ENCODE results near the gene NCK2. TPM values are rescaled to one million over a fixed set of nuclear protein-coding genes. Genes with fewer than 3 reads are reported as not detected.
A peak's percentile ranks its signal among the peaks of the same experiment; 100 is the strongest.

The NCK2 gene
- polyA plus RNA-seq, 1 experiment, result 20.5 TPM

GRCh38 chr2:105883911-105884694 lies 139.4 kb downstream of the NCK2 start:
- H3K27me3 ChIP-seq (ENCODE audit: control insufficient read depth, insufficient read depth, low read length), result no peaks in the 10 kb centered on the region
- ChIA-PET CTCF (no interaction called here), POLR2A (interaction anchor here (1.6 kb wide), 1 partner anchor 17 kb away, joined by 4 read pairs; no protein-coding TSS in a partner anchor)
- no peak for TF ChIP-seq CTCF (IDR thresholded peaks at IDR 0.05; ENCODE audit: low read depth, low read length)
- H3K4me3 ChIP-seq (ENCODE audit: low read depth, low read length), result no peak overlapping the region
- no peak for DNase-seq (ENCODE audit: low read depth, low spot score)
- H3K9me3 ChIP-seq (ENCODE audit: control insufficient read depth, insufficient read depth, low read length), result peaks cover 26% of the 10 kb centered on the region
- H3K27ac ChIP-seq (ENCODE audit: low read depth, low read length), result no peak overlapping the region

GRCh38 chr2:105885456-105885855 lies 140.7 kb downstream of the NCK2 start:
- TF ChIP-seq CTCF (IDR thresholded peaks at IDR 0.05; ENCODE audit: low read depth, low read length), result no peak
- Histone ChIP-seq H3K9me3 (ENCODE audit: control insufficient read depth, insufficient read depth, low read length) (peaks cover 21% of the 10 kb centered on the region), H3K27me3 (ENCODE audit: control insufficient read depth, insufficient read depth, low read length) (no peaks in the 10 kb centered on the region), H3K4me3 (ENCODE audit: low read depth, low read length) (no peak overlapping the region), H3K27ac (ENCODE audit: low read depth, low read length) (no peak overlapping the region)
- ChIA-PET POLR2A (interaction anchor here (1.6 kb wide), 1 partner anchor 19 kb away, joined by 4 read pairs; no protein-coding TSS in a partner anchor), CTCF (no interaction called here)
- no peak for DNase-seq (ENCODE audit: low read depth, low spot score)

GRCh38 chr2:105886029-105886454 lies 141.3 kb downstream of the NCK2 start:
- TF ChIP-seq CTCF (IDR thresholded peaks at IDR 0.05; ENCODE audit: low read depth, low read length), result no peak
- H3K27ac ChIP-seq (ENCODE audit: low read depth, low read length), result no peak overlapping the region
- H3K9me3 ChIP-seq (ENCODE audit: control insufficient read depth, insufficient read depth, low read length), result peaks cover 20% of the 10 kb centered on the region
- CTCF ChIA-PET, result interaction anchor here (0.6 kb wide), 1 partner anchor 345 kb away, joined by 3 read pairs; no protein-coding TSS in a partner anchor
- H3K27me3 ChIP-seq (ENCODE audit: control insufficient read depth, insufficient read depth, low read length), result no peaks in the 10 kb centered on the region
- DNase-seq (ENCODE audit: low read depth, low spot score), result peak; percentile 39
- POLR2A ChIA-PET, result interaction anchor here (1.6 kb wide), 1 partner anchor 19 kb away, joined by 4 read pairs; no protein-coding TSS in a partner anchor
- H3K4me3 ChIP-seq (ENCODE audit: low read depth, low read length), result no peak overlapping the region

GRCh38 chr2:105886687-105887086 lies 142.0 kb downstream of the NCK2 start:
- no peaks in the 10 kb centered on the region for H3K27me3 ChIP-seq (ENCODE audit: control insufficient read depth, insufficient read depth, low read length)
- CTCF ChIA-PET, result no interaction called here
- POLR2A ChIA-PET, result no interaction called here
- DNase-seq (ENCODE audit: low read depth, low spot score), result no peak
- H3K4me3 ChIP-seq (ENCODE audit: low read depth, low read length), result no peak overlapping the region
- H3K9me3 ChIP-seq (ENCODE audit: control insufficient read depth, insufficient read depth, low read length), result peaks cover 13% of the 10 kb centered on the region
- no peak overlapping the region for H3K27ac ChIP-seq (ENCODE audit: low read depth, low read length)
- no peak for TF ChIP-seq CTCF (IDR thresholded peaks at IDR 0.05; ENCODE audit: low read depth, low read length)

GRCh38 chr2:105887256-105887655 lies 142.5 kb downstream of the NCK2 start:
- H3K27me3 ChIP-seq (ENCODE audit: control insufficient read depth, insufficient read depth, low read length), result no peaks in the 10 kb centered on the region
- no peak for TF ChIP-seq CTCF (IDR thresholded peaks at IDR 0.05; ENCODE audit: low read depth, low read length)
- H3K4me3 ChIP-seq (ENCODE audit: low read depth, low read length), result no peak overlapping the region
- POLR2A ChIA-PET, result no interaction called here
- no peak for DNase-seq (ENCODE audit: low read depth, low spot score)
- H3K27ac ChIP-seq (ENCODE audit: low read depth, low read length), result no peak overlapping the region
- CTCF ChIA-PET, result no interaction called here
- H3K9me3 ChIP-seq (ENCODE audit: control insufficient read depth, insufficient read depth, low read length), result peaks cover 10% of the 10 kb centered on the region; the same call in 1 of the 2 replicates
